HG03064 (cell line): ENCODE results near the gene EFCAB11.
"Not testable (repeated sequence)": the region's sequence is repeated elsewhere in the genome, so short reads cannot be mapped to it uniquely, and the experiment has no call there.

Experiments
- ATAC-seq: cut with Tn5 transposase; IDR thresholded peaks from one replicate; pipeline ENCODE4 v1.9.1; 2021; ENCODE audit warnings: low read depth; ENCODE audit not compliant: unreplicated experiment

Gene EFCAB11

DNA sequence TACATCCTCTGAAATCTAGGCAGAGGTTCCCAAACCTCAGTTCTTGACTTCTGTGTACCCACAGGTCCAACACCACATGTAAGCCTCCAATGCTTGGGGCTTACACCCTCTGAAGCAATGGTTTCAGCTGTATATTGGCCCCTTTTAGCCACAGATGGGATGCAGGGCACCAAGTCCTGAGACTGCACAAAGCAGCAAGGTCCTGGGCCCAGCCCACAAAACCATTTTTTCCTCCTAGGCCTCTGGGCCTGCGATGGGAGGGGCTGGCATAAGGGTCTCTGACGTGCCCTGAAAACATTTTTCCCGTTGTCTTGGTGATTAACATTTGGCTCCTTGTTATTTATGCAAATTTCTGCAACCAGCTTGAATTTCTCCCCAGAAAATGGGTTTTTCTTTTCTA, 80.4 kb downstream of the EFCAB11 start:
- not testable (repeated sequence) for ATAC-seq

- ATAC-seq, result no peak
Measured at GRCh38 chr14:89870316-89870715, 84.2 kb downstream of the EFCAB11 start.

DNA sequence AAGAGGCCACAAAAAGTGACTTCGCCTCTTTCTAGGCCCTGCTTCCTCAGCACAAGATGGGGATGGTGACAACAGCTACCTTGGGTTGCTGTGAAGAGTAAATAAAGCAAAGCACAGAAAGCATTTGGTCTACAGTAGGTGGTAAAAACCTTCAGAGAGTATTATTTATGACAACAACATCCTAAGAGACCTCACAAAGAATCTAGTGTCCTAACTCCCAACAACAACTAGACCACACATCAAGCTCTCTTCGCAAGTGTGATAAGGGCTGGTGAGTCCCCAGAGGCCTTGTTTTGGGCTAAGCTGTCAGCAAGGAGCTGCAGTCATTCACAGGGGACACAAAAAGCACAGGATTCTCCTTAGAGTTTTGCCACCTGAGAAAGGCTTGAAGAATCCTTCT, 84.9 kb downstream of the EFCAB11 start:
- ATAC-seq, result no peak

- no peak for ATAC-seq
Measured at GRCh38 chr14:89866458-89866857, 88.1 kb downstream of the EFCAB11 start.

DNA sequence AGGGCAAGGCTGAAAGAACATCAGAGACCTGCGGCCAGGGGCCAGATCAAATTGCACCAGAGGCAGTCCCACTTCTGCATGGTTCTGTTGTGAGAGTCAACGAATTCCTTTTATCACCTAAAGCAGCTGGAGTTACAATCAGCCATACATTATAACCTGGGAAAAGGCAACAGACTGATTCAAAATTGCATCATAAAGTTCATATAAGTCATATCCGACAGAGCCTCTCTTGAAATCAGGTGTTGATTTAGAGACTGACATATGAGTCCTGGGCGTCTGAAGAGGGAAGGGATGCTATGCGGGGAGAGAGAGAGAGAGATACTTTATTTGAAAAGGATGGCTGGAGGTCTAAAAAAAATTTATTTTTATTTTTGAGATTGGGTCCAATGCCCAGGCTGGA, 89.4 kb downstream of the EFCAB11 start:
- ATAC-seq, result no peak

DNA sequence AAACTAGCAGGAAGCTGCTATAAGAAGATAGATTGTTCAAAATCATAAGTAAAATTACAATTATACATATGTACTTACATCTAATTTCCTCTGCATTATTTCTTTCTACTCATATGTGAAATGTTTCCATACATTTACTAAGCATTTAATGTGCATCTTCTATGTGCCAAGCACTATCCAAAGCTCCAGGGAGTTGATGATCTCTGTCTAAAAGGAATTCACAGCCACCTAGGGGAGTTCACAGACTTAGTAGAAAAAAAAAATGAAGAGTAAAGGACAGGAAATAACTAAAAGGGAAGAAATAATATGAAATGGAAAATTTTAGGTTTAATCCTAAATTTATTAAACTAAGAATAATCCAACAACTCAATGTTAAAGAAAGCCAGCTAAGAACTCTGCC, 91.7 kb downstream of the EFCAB11 start:
- no peak for ATAC-seq

DNA sequence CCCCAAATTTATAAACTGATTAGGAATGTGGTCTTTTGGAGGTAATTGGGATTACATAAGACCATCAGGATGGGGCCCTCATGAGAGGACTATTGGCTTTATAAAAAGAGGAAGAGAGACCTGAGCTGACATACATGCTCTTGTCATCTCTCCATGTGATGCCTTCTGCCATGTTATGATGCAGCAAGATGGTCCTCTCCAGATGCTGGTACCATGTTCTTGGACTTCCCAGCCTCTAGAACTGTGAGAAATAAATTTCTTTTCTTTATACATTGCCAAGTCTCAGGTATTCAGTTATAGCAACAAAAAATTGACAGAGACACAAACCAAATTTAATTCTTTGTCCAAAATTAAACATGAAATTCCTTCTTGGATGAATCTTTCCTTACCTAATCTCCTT, 92.9 kb downstream of the EFCAB11 start:
- ATAC-seq, result no peak

DNA sequence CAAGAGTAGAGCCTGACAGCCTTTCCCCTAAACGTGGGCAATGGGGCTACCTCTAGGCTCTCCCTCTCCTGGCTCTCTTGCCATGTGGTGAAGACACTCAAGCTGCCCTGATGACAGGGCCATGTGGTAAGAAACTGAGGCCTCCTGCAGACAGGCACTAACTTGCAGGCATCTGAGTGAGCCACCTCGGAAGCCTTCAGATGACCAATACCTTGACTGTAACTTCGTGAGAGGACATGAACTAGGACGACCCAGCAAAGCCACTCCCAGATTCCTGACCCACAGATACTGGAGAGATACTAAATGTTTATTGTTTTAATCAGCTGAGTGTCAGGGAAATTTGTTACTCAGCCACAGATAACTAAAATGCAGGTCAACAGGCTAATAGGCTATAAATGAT, 96.4 kb downstream of the EFCAB11 start:
- ATAC-seq, result no peak

- no peak for ATAC-seq
Measured at GRCh38 chr14:89856871-89857345, 97.6 kb downstream of the EFCAB11 start.

DNA sequence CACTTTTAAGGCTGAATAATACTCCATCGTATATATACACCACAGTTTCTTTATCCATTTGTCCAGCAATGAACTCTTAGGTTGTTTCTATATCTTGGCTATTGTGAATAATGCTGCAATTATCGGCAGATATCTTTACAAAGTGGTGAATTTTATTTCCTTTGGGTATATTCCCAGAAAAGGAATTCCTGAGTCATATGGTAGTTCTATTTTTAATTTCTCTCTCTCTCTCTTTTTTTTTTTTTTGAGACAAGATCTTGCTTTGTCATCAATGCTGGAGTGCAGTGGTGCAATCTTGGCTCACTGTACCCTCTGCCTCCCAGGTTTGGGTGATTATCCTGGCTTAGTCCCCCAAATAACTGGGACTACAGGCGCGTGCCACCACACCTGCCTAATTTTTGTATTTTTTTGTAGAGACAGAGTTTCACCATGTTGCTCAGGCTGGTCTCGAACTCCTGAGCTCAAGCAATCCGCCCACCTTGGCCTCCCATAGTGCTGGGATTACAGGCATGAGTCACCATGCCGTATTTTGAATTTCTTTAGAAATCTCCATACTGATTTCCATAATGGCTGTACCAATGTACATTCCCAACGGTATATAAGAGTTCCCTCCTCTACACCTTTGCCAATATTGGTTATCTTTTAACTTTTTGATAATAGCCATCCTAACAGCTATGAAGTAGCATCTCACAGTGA, 98.4 kb downstream of the EFCAB11 start:
- no peak for ATAC-seq

GRCh38 chr14:89853936-89854693, 100.4 kb downstream of the EFCAB11 start:
- no peak for ATAC-seq

- no peak for ATAC-seq
Measured at GRCh38 chr14:89851106-89851505, 103.4 kb downstream of the EFCAB11 start.

DNA sequence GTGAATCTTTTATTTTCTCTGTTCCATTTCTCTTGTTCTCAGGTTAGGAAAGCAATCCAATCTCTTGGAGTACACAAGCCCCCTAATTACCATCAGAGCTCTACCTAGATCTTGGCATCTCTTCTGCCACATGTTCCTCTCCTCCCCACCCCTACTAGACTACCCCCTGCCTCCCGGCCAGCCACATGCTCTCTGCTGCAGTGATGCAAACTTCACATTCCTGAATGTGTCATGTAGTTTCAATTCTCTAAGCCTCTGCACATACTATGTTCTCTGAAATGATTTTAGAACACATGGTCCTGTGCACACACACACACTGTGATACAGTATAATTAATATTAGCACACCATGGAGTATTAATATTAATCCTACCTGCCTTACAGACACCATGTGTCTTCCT, 104.6 kb downstream of the EFCAB11 start:
- ATAC-seq, result no peak

GRCh38 chr14:89848165-89848564, 106.4 kb downstream of the EFCAB11 start:
- ATAC-seq, result no peak

DNA sequence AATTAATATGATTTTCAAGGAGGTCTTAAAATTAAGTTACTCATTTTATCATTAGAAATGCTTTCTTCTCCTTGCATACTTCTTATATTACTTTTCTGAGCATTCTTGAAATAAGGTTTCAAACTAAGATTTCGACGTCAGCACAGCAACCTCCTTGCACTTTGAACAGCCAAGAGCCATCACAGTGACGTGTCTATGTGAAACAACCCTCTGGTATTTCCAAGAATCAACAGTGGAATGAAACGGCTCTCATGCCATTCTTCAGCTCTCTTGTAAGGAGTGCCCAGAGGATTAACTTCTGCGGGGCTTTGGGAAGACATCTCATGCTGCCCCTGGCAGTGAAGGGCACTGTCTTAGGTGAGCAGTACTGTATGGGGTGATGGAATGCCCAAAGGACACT, 109.2 kb downstream of the EFCAB11 start:
- no peak for ATAC-seq

- ATAC-seq, result no peak
Measured at GRCh38 chr14:89844508-89844907, 110.0 kb downstream of the EFCAB11 start.

GRCh38 chr14:89842837-89843236, 111.7 kb downstream of the EFCAB11 start:
- ATAC-seq, result no peak

DNA sequence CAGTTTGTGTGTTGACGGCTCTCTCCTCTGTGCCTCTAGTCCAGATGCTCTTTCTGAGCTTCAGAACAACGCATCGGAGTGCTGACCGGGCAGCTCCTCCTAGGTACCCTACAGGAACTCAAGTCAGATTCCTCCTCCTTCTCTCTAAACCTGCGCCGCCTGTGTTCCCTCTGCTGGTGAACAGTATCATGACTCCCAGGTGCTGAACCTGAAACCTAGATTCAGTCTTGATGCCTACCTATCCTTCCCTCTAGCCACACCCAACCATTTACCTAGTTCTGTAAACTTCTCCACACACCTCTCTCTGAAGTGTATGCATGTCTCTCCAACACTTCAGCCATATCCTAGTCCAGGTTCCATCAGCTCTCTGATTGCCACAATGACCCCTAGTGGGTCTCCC, 112.7 kb downstream of the EFCAB11 start:
- no peak for ATAC-seq

DNA sequence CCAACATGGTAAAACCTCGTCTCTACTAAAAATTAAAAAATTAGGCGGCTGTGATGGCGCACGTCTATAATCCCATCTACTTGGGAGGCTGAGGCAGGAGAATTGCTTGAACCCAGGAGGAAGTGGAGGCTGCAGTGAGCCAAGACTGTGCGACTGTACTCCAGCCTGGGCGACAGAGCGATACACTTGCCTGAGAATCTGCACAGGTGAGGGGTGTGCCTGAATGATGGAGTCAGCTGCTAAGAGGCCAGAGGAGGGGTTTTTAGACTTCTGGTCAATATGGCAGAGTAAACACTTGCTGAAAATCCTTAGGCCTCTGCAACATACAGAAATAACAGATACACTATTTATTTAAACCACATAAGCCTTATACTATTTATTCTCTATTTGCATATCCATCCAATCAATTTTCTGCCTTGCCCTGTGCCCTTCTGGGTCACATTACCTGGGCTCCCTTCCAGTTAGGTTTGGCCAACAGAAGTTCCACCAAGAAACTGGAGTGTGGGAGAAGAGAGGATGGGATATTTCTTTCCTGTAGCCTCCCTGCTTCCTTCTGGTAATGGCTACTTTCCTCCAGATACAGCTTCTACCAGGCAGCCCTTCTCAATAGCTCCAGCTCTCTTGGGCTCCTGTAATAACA, 117.6 kb downstream of the EFCAB11 start:
- no peak for ATAC-seq

GRCh38 chr14:89833661-89834060, 120.9 kb downstream of the EFCAB11 start:
- no peak for ATAC-seq

- no peak for ATAC-seq
Measured at GRCh38 chr14:89833120-89833532, 121.4 kb downstream of the EFCAB11 start.
